ENCODE data around the gene CFAP46.

CFAP46 gene

DNA sequence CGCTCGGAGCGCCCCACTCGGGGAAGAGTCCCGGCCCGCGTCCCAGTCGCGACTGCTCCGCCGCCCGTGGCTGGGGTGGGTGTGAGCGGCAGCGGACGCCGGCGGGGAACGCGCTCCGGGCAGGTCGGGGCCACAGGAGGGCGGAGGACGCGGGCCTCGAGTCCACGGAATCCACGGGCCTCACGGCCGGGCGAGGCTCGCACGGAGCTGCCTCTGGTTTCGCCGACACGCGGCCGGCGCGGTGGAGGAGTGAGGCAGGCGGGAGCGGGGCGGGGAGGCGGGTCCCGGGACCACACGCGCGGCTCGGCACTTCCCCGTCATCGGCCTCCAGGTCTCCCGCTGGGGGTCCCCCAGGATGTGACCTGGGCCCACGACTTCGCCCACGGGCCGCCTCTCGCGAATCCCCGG is 155.9 kb downstream of the CFAP46 start:
- ATAC-seq: no peak

DNA sequence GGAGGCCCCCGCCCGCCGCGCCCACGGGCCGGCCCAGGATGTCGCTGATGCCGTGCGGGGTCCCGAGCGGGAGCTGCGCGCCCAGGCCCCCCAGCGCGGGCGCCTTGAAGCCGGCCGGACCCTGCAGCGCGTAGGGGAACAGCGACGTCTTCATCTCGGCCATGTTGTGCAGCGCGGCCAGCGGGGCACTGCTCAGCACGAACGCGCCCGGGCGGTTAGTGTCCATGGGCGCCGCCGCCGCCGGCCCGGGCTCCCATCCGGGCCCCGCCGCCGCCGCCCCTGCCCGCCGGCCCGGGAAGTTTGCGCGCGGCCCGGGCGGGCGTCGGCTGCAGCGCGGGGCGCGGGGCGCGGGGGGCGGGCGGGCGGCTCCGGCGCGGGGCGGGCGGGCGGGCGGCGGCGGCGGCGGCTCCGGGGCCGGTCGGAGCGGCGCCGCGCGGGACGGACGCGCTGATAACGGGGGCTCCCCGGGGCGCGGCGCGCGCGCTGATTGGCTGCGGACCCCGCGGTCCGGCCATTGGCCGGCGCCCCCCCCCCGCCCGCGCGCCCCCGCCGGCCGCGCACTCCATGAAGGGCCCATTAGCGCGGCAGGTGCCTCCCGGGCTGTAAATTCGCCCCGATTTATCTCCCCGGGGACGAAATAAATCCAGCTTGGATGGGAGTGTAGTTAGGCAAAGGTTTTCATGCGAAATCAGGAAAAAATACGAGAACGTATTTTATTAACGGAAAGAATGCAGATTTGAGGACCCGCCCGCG is 156.5 kb downstream of the CFAP46 start, which contains the start of gene NKX6-2:
TSS of gene NKX6-2 (minus strand) at position 425 of the 753 bp plus-strand sequence. CDS start at position 226, 199 bp downstream.
- no peak for TF ChIP-seq ARNTL (CRISPR knock-in tag; IDR thresholded peaks at IDR 0.05; ENCODE audit: borderline replicate concordance, low read depth)
- no peak for TF ChIP-seq SNAI2 (CRISPR knock-in tag; IDR thresholded peaks at IDR 0.05)
- no peak for TF ChIP-seq TOX (CRISPR knock-in tag; IDR thresholded peaks at IDR 0.05; ENCODE audit: borderline replicate concordance)
- TF ChIP-seq, protein P1, sequence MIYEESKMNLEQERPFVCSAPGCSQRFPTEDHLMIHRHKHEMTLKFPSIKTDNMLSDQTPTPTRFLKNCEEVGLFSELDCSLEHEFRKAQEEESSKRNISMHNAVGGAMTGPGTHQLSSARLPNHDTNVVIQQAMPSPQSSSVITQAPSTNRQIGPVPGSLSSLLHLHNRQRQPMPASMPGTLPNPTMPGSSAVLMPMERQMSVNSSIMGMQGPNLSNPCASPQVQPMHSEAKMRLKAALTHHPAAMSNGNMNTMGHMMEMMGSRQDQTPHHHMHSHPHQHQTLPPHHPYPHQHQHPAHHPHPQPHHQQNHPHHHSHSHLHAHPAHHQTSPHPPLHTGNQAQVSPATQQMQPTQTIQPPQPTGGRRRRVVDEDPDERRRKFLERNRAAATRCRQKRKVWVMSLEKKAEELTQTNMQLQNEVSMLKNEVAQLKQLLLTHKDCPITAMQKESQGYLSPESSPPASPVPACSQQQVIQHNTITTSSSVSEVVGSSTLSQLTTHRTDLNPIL (CRISPR knock-in tag; IDR thresholded peaks at IDR 0.05; ENCODE audit: low read depth): no peak
- TF ChIP-seq, protein P2, sequence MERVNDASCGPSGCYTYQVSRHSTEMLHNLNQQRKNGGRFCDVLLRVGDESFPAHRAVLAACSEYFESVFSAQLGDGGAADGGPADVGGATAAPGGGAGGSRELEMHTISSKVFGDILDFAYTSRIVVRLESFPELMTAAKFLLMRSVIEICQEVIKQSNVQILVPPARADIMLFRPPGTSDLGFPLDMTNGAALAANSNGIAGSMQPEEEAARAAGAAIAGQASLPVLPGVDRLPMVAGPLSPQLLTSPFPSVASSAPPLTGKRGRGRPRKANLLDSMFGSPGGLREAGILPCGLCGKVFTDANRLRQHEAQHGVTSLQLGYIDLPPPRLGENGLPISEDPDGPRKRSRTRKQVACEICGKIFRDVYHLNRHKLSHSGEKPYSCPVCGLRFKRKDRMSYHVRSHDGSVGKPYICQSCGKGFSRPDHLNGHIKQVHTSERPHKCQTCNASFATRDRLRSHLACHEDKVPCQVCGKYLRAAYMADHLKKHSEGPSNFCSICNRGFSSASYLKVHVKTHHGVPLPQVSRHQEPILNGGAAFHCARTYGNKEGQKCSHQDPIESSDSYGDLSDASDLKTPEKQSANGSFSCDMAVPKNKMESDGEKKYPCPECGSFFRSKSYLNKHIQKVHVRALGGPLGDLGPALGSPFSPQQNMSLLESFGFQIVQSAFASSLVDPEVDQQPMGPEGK (CRISPR knock-in tag; IDR thresholded peaks at IDR 0.05; ENCODE audit: borderline replicate concordance): no peak
- TF ChIP-seq ZFP3 (CRISPR knock-in tag; IDR thresholded peaks at IDR 0.05): no peak
- TF ChIP-seq OSR1 (CRISPR knock-in tag; IDR thresholded peaks at IDR 0.05): no peak
- TF ChIP-seq PPARA (CRISPR knock-in tag; IDR thresholded peaks at IDR 0.05; ENCODE audit: borderline replicate concordance): no peak
- TF ChIP-seq, protein P3, sequence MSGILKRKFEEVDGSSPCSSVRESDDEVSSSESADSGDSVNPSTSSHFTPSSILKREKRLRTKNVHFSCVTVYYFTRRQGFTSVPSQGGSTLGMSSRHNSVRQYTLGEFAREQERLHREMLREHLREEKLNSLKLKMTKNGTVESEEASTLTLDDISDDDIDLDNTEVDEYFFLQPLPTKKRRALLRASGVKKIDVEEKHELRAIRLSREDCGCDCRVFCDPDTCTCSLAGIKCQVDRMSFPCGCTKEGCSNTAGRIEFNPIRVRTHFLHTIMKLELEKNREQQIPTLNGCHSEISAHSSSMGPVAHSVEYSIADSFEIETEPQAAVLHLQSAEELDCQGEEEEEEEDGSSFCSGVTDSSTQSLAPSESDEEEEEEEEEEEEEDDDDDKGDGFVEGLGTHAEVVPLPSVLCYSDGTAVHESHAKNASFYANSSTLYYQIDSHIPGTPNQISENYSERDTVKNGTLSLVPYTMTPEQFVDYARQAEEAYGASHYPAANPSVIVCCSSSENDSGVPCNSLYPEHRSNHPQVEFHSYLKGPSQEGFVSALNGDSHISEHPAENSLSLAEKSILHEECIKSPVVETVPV (CRISPR knock-in tag; IDR thresholded peaks at IDR 0.05): no peak
- no peak for TF ChIP-seq ZNF8 (CRISPR knock-in tag; IDR thresholded peaks at IDR 0.05)
- TF ChIP-seq ISL1 (CRISPR knock-in tag; IDR thresholded peaks at IDR 0.05): no peak
- ATAC-seq: no peak

More for the DNA sequence above, 155.9 kb downstream of the CFAP46 start:
- TF ChIP-seq, protein P4, sequence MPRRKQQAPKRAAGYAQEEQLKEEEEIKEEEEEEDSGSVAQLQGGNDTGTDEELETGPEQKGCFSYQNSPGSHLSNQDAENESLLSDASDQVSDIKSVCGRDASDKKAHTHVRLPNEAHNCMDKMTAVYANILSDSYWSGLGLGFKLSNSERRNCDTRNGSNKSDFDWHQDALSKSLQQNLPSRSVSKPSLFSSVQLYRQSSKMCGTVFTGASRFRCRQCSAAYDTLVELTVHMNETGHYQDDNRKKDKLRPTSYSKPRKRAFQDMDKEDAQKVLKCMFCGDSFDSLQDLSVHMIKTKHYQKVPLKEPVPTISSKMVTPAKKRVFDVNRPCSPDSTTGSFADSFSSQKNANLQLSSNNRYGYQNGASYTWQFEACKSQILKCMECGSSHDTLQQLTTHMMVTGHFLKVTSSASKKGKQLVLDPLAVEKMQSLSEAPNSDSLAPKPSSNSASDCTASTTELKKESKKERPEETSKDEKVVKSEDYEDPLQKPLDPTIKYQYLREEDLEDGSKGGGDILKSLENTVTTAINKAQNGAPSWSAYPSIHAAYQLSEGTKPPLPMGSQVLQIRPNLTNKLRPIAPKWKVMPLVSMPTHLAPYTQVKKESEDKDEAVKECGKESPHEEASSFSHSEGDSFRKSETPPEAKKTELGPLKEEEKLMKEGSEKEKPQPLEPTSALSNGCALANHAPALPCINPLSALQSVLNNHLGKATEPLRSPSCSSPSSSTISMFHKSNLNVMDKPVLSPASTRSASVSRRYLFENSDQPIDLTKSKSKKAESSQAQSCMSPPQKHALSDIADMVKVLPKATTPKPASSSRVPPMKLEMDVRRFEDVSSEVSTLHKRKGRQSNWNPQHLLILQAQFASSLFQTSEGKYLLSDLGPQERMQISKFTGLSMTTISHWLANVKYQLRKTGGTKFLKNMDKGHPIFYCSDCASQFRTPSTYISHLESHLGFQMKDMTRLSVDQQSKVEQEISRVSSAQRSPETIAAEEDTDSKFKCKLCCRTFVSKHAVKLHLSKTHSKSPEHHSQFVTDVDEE (CRISPR knock-in tag; IDR thresholded peaks at IDR 0.05): no peak
- TF ChIP-seq RARB (CRISPR knock-in tag; IDR thresholded peaks at IDR 0.05) (no peak), GLIS3 (CRISPR knock-in tag; IDR thresholded peaks at IDR 0.05) (no peak), TOX (CRISPR knock-in tag; IDR thresholded peaks at IDR 0.05; ENCODE audit: borderline replicate concordance) (no peak), ZNF8 (CRISPR knock-in tag; IDR thresholded peaks at IDR 0.05) (no peak), PPARA (CRISPR knock-in tag; IDR thresholded peaks at IDR 0.05; ENCODE audit: borderline replicate concordance) (no peak), SNAI2 (CRISPR knock-in tag; IDR thresholded peaks at IDR 0.05) (no peak), ISL1 (CRISPR knock-in tag; IDR thresholded peaks at IDR 0.05) (no peak), ESRRG (CRISPR knock-in tag; IDR thresholded peaks at IDR 0.05) (no peak), ZC3H10 (CRISPR knock-in tag; IDR thresholded peaks at IDR 0.05) (no peak), BACH2 (CRISPR knock-in tag; IDR thresholded peaks at IDR 0.05; ENCODE audit: borderline replicate concordance) (no peak), OSR1 (CRISPR knock-in tag; IDR thresholded peaks at IDR 0.05) (no peak), TCF4 (CRISPR knock-in tag; IDR thresholded peaks at IDR 0.05; ENCODE audit: borderline replicate concordance) (no peak), ZFP3 (CRISPR knock-in tag; IDR thresholded peaks at IDR 0.05) (no peak), CSDC2 (CRISPR knock-in tag; IDR thresholded peaks at IDR 0.05) (no peak)
- TF ChIP-seq, protein P5, sequence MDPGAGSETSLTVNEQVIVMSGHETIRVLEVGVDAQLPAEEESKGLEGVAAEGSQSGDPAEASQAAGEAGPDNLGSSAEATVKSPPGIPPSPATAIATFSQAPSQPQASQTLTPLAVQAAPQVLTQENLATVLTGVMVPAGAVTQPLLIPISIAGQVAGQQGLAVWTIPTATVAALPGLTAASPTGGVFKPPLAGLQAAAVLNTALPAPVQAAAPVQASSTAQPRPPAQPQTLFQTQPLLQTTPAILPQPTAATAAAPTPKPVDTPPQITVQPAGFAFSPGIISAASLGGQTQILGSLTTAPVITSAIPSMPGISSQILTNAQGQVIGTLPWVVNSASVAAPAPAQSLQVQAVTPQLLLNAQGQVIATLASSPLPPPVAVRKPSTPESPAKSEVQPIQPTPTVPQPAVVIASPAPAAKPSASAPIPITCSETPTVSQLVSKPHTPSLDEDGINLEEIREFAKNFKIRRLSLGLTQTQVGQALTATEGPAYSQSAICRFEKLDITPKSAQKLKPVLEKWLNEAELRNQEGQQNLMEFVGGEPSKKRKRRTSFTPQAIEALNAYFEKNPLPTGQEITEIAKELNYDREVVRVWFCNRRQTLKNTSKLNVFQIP (CRISPR knock-in tag; IDR thresholded peaks at IDR 0.05; ENCODE audit: borderline replicate concordance, low read depth): no peak
- TF ChIP-seq, protein P2 (CRISPR knock-in tag; IDR thresholded peaks at IDR 0.05; ENCODE audit: borderline replicate concordance): no peak
- TF ChIP-seq, protein P1 (CRISPR knock-in tag; IDR thresholded peaks at IDR 0.05; ENCODE audit: low read depth): no peak

All from SK-N-SH treated with all-trans-retinoic acid at 6 μM for 48 hours (cell line).